Choroid plexus epithelial cell (primary cell): Measurements from ENCODE around the gene KCMF1.
"Not testable (repeated sequence)": the region's sequence is repeated elsewhere in the genome, so short reads cannot be mapped to it uniquely, and the experiment has no call there.

ENCODE experiments used
- DNase-seq: peaks from one replicate; pipeline ENCODE4 v3.0.0-alpha.2; 2010; ENCODE audit warnings: low read depth
- H3K4me3 ChIP-seq: 2 replicates; pipeline ENCODE4 v1.5.1; 2011; ENCODE audit warnings: low read depth, mild to moderate bottlenecking, control low read depth, low read length, moderate library complexity
- TF ChIP-seq, protein P1 (sequence below): conservative IDR thresholded peaks from 2 replicates; pipeline ENCODE4 v1.5.1; 2011; ENCODE audit warnings: low read depth, mild to moderate bottlenecking, control low read depth, inconsistent platforms, low read length, moderate library complexity

Gene KCMF1

DNA sequence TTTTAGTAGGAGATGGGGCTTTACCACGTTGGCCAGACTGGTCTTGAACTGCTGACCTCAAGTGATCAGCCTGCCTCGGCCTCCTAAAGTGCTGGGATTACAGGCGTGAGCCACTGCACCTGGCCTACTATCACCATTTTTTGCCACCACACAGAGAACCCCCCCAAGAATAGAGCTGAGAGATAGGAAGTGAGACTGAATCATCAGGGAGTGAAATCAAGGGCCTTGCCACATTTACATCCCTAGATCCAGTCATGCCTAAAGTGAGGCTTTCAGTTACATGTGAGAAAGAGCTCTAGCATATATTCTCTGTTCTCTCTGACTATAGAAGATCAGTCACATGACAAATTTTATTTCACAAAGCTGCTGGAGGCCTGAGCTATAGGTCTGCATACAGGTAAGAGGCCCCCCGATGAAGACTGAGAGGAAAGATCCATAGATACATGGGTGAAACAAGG is 28.0 kb upstream of the KCMF1 start:
- TF ChIP-seq, protein P1, sequence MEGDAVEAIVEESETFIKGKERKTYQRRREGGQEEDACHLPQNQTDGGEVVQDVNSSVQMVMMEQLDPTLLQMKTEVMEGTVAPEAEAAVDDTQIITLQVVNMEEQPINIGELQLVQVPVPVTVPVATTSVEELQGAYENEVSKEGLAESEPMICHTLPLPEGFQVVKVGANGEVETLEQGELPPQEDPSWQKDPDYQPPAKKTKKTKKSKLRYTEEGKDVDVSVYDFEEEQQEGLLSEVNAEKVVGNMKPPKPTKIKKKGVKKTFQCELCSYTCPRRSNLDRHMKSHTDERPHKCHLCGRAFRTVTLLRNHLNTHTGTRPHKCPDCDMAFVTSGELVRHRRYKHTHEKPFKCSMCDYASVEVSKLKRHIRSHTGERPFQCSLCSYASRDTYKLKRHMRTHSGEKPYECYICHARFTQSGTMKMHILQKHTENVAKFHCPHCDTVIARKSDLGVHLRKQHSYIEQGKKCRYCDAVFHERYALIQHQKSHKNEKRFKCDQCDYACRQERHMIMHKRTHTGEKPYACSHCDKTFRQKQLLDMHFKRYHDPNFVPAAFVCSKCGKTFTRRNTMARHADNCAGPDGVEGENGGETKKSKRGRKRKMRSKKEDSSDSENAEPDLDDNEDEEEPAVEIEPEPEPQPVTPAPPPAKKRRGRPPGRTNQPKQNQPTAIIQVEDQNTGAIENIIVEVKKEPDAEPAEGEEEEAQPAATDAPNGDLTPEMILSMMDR = no peak
- no peak overlapping the region for H3K4me3 ChIP-seq
- DNase-seq = no peak

DNA sequence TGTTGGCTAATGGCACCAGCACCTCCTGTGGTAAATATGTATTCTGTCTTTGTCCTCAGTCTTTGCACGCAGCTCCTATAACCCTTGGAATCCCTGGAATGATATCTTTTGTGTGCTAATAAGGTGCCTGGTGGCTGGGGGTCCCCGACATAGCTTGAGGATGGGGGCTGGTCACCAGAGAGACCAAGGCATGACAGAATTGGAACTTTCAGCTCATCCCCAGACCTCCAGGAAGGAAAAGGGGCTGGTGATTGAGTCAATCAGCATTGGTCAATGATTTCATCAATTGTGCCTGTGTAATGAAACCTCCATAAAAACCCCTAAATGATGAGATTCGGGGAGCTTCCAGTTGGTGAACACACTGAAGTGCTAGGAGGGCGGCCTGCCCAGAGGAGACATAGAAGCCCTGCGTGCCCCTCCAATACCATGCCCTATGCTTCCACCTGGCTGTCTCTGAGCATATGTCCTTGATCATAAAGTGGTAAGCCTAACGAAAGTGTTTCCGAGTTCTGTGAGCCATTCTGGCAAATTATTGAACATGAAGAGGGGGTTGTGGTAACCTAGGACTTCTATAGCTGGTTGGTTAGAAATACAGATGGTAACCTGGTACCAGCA is 26.6 kb upstream of the KCMF1 start:
- TF ChIP-seq, protein P1 = no peak
- DNase-seq = no peak
- H3K4me3 ChIP-seq = no peak overlapping the region

DNA sequence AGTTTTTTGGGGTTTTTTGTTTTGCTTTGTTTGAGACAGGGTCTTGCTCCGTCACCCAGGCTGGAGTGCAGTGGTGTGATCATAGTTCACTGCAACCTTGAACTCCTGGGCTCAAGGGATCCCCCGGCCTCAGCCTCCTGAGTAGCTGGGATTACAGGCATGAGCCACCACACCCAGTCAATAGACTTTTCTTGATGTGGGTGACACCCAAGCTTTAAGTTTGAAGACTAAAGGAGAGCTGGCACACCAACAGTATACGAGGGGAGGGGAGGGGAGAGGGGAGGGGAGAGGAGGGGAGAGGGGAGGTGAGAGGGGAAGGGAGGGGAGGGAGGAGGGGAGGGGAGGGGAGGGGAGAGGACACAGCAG is 25.1 kb upstream of the KCMF1 start:
- H3K4me3 ChIP-seq, DNase-seq: not testable (repeated sequence)

DNA sequence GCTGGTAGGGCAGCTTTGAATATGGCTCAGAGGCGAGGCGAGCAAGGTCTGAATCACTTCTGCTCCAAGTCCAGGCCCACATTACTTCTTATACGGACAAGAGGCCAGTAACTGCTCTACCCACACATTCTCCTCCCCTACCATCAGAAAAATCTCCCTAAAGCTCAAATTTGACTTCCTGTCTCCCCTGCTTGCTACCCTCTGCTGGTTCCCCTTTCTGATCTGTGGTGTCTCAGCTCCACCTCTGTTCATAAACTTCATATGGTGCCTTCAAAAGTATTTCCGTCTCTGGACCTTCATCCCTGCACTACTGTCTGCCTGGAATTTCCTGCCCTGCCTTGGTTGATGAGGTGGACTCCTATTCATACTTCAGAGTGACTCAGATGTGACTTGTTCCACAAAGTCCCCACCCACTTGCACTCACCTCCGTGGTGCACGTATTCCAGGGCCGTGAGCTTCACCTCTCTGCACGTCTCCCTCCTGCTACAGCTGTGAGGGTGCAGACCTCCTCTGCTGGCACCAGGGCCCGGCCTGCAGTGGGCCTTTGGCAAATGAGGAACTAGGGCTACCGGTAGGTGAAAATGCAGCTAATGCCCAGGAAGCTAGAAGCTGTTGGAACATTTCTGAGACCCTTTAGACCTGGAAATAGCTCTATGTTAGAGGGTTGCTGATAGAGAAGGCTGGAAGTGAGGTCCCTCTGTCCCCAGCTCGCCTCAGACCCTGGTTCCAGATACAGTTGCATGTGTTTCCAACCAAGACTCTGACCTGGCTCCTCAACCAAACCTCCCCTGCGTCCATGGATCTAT is 24.6 kb upstream of the KCMF1 start:
- TF ChIP-seq, protein P1 = no peak
- peak; percentile 56 for DNase-seq
- no peak overlapping the region for H3K4me3 ChIP-seq

DNA sequence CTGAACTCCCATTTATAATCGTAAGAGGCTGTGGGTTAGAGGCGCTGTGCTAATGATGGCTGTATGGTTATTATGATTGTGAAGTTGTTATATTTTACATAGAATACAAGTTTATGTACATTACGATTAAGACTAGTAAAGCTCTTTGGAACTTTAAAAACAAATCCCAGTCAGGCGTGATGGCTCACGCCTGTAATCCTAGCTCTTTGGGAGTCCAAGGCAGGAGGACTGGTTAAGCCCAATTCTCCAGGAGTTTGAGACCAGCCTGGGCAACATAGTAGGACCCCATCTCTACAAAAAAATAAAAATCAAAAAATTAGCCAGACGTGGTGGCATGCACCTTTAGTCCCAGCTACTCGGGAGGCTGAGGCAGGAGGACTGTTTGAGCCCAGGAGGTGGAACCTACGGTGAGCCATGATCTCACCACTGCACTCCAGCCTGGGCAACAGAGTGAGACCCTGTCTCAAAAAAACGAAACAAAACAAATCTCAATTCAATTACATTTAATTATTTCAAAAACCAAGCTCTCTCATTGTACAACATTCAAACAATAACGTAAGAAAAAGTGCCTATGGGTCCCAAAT is 23.9 kb upstream of the KCMF1 start:
- H3K4me3 ChIP-seq = no peak overlapping the region
- TF ChIP-seq, protein P1 = no peak
- no peak for DNase-seq

DNA sequence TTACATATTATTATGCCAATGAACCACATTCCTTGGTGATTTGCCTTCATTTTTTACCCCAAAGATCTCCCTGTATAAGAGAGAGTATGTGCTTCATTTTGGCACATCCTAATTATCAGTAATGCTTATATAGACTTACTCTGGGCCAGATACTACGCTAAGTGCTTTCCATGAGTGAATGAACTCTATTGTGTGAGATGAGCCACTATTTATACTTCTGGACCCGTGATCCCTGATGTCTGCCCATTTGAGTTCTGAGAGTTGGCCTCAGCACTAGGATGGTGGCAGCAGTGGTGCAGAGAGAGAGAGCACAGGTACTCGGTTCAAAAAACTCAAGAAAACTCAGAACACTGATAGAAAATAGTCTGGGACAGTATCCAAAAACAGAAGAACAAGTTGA is 17.4 kb upstream of the KCMF1 start:
- TF ChIP-seq, protein P1 = no peak
- DNase-seq = no peak
- H3K4me3 ChIP-seq = no peak overlapping the region

DNA sequence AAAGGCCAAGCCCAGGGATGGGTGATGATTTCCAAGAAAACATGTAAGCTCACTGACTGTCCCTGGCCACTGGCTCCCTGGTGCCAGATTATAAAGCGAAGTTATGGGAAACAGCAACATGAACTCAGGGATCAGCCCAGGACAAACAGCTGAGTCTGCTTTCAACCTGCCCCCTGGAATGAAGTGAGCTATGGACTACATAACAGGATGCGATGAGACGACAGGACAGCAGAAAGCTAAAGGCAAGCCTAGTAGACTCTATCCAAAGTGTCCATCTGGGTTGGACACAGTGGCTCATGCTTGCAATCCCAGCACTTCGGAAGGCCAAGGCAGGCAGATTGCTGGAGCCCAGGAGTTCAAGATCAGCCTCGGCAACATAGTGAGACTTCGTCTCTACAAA is 16.6 kb upstream of the KCMF1 start:
- TF ChIP-seq, protein P1 = no peak
- DNase-seq = no peak
- H3K4me3 ChIP-seq = no peak overlapping the region
